Breast epithelium (tissue), 4 donors: Measurements from ENCODE around the gene ALG1L2. TPM values are rescaled to one million over a fixed set of nuclear protein-coding genes. Genes with fewer than 3 reads are reported as not detected.
"Not testable (repeated sequence)": the region's sequence is repeated elsewhere in the genome, so short reads cannot be mapped to it uniquely, and the experiment has no call there.

ENCODE experiments used
- DNase-seq, 2 donors: peaks; one replicate each; pipeline ENCODE4 v3.0.0-alpha.2; 2019; ENCODE audit warnings: low spot score in 2 of 2
- H3K27ac ChIP-seq, 2 donors: fragments of 200-600 bp; sonication (generic) in 1 of 2; one replicate each; pipeline ENCODE4 v1.5.1; 2016 to 2019; ENCODE audit warnings: mild to moderate bottlenecking in 1 of 2
- H3K27me3 ChIP-seq, 2 donors: fragments of 200-600 bp; sonication (generic) in 1 of 2; one replicate each; pipeline versions ENCODE4 v1.5.1 to v1.6.0; 2017 to 2019; ENCODE audit warnings: control low read depth in 1 of 2, mild to moderate bottlenecking in 1 of 2
- H3K36me3 ChIP-seq: fragments of 200-600 bp; one replicate; pipeline ENCODE4 v1.5.1; 2019
- H3K4me1 ChIP-seq, 2 donors: fragments of 200-600 bp; sonication (generic); one replicate each; pipeline ENCODE4 v1.5.1; 2016 to 2019; ENCODE audit warnings: control low read depth in 1 of 2
- H3K4me3 ChIP-seq, 3 donors: fragments of 200-600 bp; sonication (generic); 1 replicate in 2 of 3; 2 replicates in 1 of 3; pipeline ENCODE4 v1.5.1; 2016 to 2019; ENCODE audit warnings: mild to moderate bottlenecking in 3 of 3, moderate library complexity in 2 of 3
- H3K9me3 ChIP-seq, 2 donors: fragments of 200-600 bp; sonication (generic) in 1 of 2; one replicate each; pipeline ENCODE4 v1.5.1; 2016 to 2019; ENCODE audit warnings: control low read depth in 1 of 2
- CTCF ChIP-seq, 3 donors: fragments of 450-650 bp; IDR thresholded peaks; one replicate each; pipeline ENCODE4 v1.5.1; 2016 to 2017; ENCODE audit warnings: antibody characterized with exemption in 3 of 3, mild to moderate bottlenecking in 3 of 3, moderate library complexity in 3 of 3
- intact Hi-C: fragments of 100-400 bp; cut with DNase I; formaldehyde crosslinking; loops from one replicate; pipeline ENCODE4 v1.15.1; 2023; ENCODE audit warnings: low total_unique reads
- total RNA-seq, 3 donors: library from RNA; depleted of rRNA; stranded (reverse); fragments of >200 nt; gene quantifications; one replicate each; pipeline ENCODE4 v1.1.0, GENCODE V29; 2016

The ALG1L2 gene
- total RNA-seq, 3 donors from 2014 or later = 1.3 TPM; not detected in 2

DNA sequence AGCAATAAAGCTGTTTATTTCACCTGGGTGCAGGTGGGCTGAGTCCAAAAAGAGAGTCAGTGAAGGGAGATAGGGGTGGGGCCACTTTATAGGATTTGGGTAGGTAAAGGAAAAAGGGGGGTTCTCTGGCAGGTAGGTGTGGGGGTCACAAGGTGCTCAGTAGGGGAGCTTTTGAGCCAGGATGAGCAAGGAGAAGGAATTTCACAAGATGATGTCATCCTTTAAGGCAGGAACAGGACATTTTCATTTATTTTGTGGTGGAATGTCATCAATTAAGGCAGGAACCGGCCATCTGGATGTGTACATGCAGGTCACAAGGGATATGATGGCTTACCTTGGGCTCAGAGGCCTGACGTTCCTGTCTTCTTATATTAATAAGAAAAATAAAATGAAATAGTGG is 56.1 kb downstream of the ALG1L2 start:
- H3K36me3 ChIP-seq, DNase-seq, H3K27ac ChIP-seq, H3K4me3 ChIP-seq, H3K4me1 ChIP-seq, intact Hi-C loops, H3K9me3 ChIP-seq, H3K27me3 ChIP-seq: not testable (repeated sequence)

GRCh38 chr3:130138992-130139391 is 57.4 kb downstream of the ALG1L2 start:
- DNase-seq, H3K27me3 ChIP-seq, H3K4me3 ChIP-seq, H3K4me1 ChIP-seq, intact Hi-C loops, H3K9me3 ChIP-seq, H3K27ac ChIP-seq, H3K36me3 ChIP-seq: not testable (repeated sequence)

GRCh38 chr3:130140756-130141155 is 59.1 kb downstream of the ALG1L2 start:
- intact Hi-C loops, DNase-seq, H3K4me3 ChIP-seq, H3K4me1 ChIP-seq, H3K27me3 ChIP-seq, H3K9me3 ChIP-seq, H3K27ac ChIP-seq, H3K36me3 ChIP-seq: not testable (repeated sequence)

DNA sequence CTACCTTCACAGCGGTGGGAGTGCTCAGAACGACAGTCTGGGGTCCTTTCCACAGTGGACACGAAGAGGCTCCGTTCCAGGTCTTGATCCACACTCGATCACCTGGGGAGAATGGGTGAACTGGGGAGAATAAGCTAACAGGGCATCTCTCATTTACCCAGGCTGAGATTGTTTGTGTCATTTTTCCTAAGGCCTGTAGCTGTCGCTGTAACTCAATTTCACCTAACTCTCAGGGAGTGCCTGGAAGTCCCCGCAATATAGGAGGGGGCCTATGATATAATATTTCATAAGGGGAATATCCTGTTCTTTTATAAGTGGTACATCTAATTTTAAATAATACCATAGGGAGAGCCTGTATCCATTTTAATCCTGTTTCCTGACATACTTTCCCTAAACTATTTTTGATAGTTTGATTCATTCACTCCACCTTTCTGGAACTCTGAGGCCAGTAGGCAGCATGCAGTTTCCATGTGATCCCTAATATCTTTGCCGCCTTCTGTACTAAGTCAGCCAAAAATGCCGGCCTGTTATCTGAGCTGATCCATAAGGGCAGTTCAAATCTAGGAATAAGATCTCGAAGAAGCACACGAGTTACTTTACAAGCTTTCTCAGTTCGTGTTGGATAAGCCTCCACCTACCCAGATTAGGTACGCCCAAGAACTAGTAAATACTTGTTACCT is 62.2 kb downstream of the ALG1L2 start:
- H3K9me3 ChIP-seq, H3K4me1 ChIP-seq, H3K27ac ChIP-seq, H3K27me3 ChIP-seq, intact Hi-C loops, H3K36me3 ChIP-seq, DNase-seq: not testable (repeated sequence)
- H3K4me3 ChIP-seq = peak overlapping the region in 1 of 3 donors; percentile 10
- peak in 1 of 3 donors; percentile 17 for TF ChIP-seq CTCF (IDR thresholded peaks at IDR 0.05)

DNA sequence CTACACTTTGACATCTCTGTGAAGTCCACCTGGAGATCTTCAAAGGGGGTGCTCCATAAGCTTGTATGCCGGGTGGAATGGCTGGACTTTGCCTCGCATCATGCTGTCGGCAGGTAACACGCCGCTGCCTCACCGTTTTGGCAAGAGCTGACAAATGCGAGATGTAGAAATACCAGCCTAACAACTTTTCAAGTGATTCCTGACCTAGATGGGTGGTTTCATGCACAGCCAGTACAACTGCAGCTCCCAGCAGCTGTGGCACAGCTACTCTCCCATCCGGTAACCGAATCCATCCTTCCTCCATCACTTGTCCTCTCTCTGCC is 62.7 kb downstream of the ALG1L2 start:
- H3K27ac ChIP-seq, H3K9me3 ChIP-seq, H3K36me3 ChIP-seq, H3K4me1 ChIP-seq, intact Hi-C loops, H3K27me3 ChIP-seq: not testable (repeated sequence)
- peak overlapping the region in 1 of 3 donors; percentile 10 for H3K4me3 ChIP-seq
- peak; percentile 42 to 59 for DNase-seq

GRCh38 chr3:130145456-130145855 is 63.8 kb downstream of the ALG1L2 start:
- H3K4me1 ChIP-seq, H3K27me3 ChIP-seq, H3K4me3 ChIP-seq, DNase-seq, H3K36me3 ChIP-seq, H3K9me3 ChIP-seq, H3K27ac ChIP-seq, intact Hi-C loops: not testable (repeated sequence)

DNA sequence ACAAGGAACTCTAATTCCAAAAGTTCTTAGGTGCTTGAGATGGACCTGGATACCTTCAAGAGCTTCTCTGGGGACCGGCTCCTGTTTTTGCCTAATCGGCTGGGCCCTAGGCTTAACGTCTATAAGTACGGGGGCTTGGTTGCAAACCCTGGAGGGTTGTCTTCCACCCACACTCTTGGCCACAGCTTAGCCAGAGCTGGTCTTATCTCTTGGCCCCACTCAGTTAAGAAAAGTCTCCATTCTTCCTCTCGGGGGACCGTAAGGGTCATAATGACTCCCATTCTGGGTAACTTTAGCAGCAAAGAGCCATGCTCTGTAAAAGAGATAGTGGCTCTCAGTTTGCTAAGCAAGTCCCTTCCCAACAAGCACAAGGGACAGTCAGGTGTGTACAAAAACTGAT is 64.8 kb downstream of the ALG1L2 start:
- H3K4me1 ChIP-seq, DNase-seq, H3K27me3 ChIP-seq, H3K27ac ChIP-seq, H3K4me3 ChIP-seq, H3K9me3 ChIP-seq, H3K36me3 ChIP-seq, intact Hi-C loops: not testable (repeated sequence)

Other genes starting within 250 kb of the ALG1L2 start
- 10 to 100 TPM; 29.4 to 48.1 (median 29.8) TPM for gene TMCC1, start 188.1 kb upstream of the ALG1L2 start, total RNA-seq
- not detected for gene TRH, start 107.1 kb upstream of the ALG1L2 start, total RNA-seq